MM.1S (cell line): ENCODE measurements around the gene UBN1.

ENCODE experiments used
- DNase-seq: peaks from one replicate; pipeline ENCODE4 v3.0.0-alpha.2; 2015
- H2AFZ ChIP-seq: fragments of 300-600 bp; sonication (generic); 2 replicates; pipeline ENCODE4 v1.6.0; 2016; ENCODE audit warnings: antibody characterized with exemption, low read length
- H3F3A ChIP-seq: fragments of 300-600 bp; sonication (generic); 2 replicates; pipeline ENCODE4 v1.6.1; 2016; ENCODE audit warnings: mild to moderate bottlenecking, antibody characterized with exemption, low read length, moderate library complexity, mixed read lengths; ENCODE audit not compliant: insufficient read depth
- H3K27ac ChIP-seq: fragments of 300-600 bp; sonication (generic); 2 replicates; pipeline ENCODE4 v1.5.1; 2016; ENCODE audit warnings: mild to moderate bottlenecking, low read length
- H3K27me3 ChIP-seq: fragments of 300-600 bp; sonication (generic); replicated peaks from 2 replicates; pipeline ENCODE4 v1.6.0; 2016; ENCODE audit warnings: low read length; ENCODE audit not compliant: insufficient read depth
- H3K36me3 ChIP-seq: fragments of 300-600 bp; sonication (generic); replicated peaks from 2 replicates; pipeline ENCODE4 v1.6.1; 2016; ENCODE audit warnings: mild to moderate bottlenecking, low read length, mixed read lengths; ENCODE audit not compliant: insufficient read depth
- H3K4me1 ChIP-seq: fragments of 300-600 bp; sonication (generic); 2 replicates; pipeline ENCODE4 v1.6.1; 2016; ENCODE audit warnings: low read length, mixed read lengths
- H3K4me2 ChIP-seq: fragments of 300-600 bp; sonication (generic); 2 replicates; pipeline ENCODE4 v1.6.0; 2016; ENCODE audit warnings: low read depth, low read length
- H3K4me3 ChIP-seq: fragments of 300-600 bp; sonication (generic); 2 replicates; pipeline ENCODE4 v1.5.1; 2016; ENCODE audit warnings: low read length, mixed read lengths
- H3K79me2 ChIP-seq: fragments of 300-600 bp; sonication (generic); 2 replicates; pipeline ENCODE4 v1.6.1; 2016; ENCODE audit warnings: mixed run types, low read length, mixed read lengths
- H3K9ac ChIP-seq: fragments of 300-600 bp; sonication (generic); 2 replicates; pipeline ENCODE4 v1.6.1; 2016; ENCODE audit warnings: low read length, mixed read lengths
- H3K9me2 ChIP-seq: fragments of 300-600 bp; sonication (generic); replicated peaks from 2 replicates; pipeline ENCODE4 v1.6.1; 2016; ENCODE audit warnings: mild to moderate bottlenecking, low read length, mixed read lengths; ENCODE audit not compliant: insufficient read depth
- H3K9me3 ChIP-seq: fragments of 300-600 bp; sonication (generic); replicated peaks from 2 replicates; pipeline ENCODE4 v1.6.1; 2016; ENCODE audit warnings: mild to moderate bottlenecking, low read length, mixed read lengths; ENCODE audit not compliant: insufficient read depth
- H4K20me1 ChIP-seq: fragments of 300-600 bp; sonication (generic); 2 replicates; pipeline ENCODE4 v1.6.1; 2016; ENCODE audit warnings: mild to moderate bottlenecking, low read length, moderate library complexity, mixed read lengths; ENCODE audit not compliant: insufficient read depth
- EZH2 ChIP-seq: fragments of 300-600 bp; sonication (generic); optimal IDR thresholded peaks from 2 replicates; pipeline ENCODE3; 2017; ENCODE audit warnings: low read depth, mild to moderate bottlenecking, antibody characterized with exemption, low read length, mixed read lengths
- EZH2phosphoT487 ChIP-seq: fragments of 300-600 bp; sonication (generic); IDR thresholded peaks from 2 replicates; pipeline ENCODE4 v1.6.1; 2018; ENCODE audit warnings: antibody characterized with exemption, low read length
- TF ChIP-seq, protein P1 (sequence below): fragments of 300-600 bp; sonication (generic); IDR thresholded peaks from 2 replicates; pipeline ENCODE4 v1.5.1; 2016; ENCODE audit warnings: antibody characterized with exemption, low read length, mixed read lengths

UBN1 gene

DNA sequence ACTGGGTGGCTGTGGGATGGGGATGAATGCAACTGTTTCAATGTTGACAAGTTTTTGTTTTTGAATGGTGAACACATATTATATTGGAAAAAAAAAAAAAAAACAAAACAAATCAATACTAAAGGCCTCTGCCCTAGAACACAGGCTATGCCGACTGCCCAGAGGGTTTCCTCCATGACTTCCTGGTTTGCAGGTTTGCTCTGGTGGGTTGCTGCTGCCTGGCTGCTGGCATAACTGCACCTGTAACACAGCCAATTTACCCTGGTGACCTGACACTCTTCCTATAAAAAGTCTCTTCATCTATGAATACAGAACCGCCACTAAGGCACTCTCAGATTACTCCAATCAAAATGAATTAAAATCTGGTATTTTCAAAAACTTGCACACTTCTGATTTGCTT is 10.6 kb upstream of the UBN1 start:
- Histone ChIP-seq H3K9me3 (no peaks in the 10 kb centered on the region), H2AFZ (no peak overlapping the region), H3K36me3 (peaks cover 7% of the 10 kb centered on the region), H3K4me3 (no peak overlapping the region), H3F3A (peaks cover 18% of the 10 kb centered on the region), H4K20me1 (no peaks in the 10 kb centered on the region), H3K27me3 (no peaks in the 10 kb centered on the region), H3K4me2 (no peak overlapping the region), H3K79me2 (peaks cover 60% of the 10 kb centered on the region), H3K4me1 (peaks cover 19% of the 10 kb centered on the region), H3K27ac (no peak overlapping the region), H3K9me2 (no peaks in the 10 kb centered on the region), H3K9ac (no peak overlapping the region)
- no peak for DNase-seq
- TF ChIP-seq EZH2 (no peak), EZH2phosphoT487 (no peak)
- TF ChIP-seq, protein P1, sequence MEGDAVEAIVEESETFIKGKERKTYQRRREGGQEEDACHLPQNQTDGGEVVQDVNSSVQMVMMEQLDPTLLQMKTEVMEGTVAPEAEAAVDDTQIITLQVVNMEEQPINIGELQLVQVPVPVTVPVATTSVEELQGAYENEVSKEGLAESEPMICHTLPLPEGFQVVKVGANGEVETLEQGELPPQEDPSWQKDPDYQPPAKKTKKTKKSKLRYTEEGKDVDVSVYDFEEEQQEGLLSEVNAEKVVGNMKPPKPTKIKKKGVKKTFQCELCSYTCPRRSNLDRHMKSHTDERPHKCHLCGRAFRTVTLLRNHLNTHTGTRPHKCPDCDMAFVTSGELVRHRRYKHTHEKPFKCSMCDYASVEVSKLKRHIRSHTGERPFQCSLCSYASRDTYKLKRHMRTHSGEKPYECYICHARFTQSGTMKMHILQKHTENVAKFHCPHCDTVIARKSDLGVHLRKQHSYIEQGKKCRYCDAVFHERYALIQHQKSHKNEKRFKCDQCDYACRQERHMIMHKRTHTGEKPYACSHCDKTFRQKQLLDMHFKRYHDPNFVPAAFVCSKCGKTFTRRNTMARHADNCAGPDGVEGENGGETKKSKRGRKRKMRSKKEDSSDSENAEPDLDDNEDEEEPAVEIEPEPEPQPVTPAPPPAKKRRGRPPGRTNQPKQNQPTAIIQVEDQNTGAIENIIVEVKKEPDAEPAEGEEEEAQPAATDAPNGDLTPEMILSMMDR = no peak

GRCh38 chr16:4837733-4838501 is 9.4 kb upstream of the UBN1 start:
- H3K27me3 ChIP-seq = no peaks in the 10 kb centered on the region
- peaks cover 18% of the 10 kb centered on the region for H3F3A ChIP-seq
- H3K4me3 ChIP-seq = no peak overlapping the region
- no peak overlapping the region for H2AFZ ChIP-seq
- no peak for TF ChIP-seq EZH2
- TF ChIP-seq EZH2phosphoT487 = no peak
- TF ChIP-seq, protein P1 = no peak
- peaks cover 19% of the 10 kb centered on the region for H3K4me1 ChIP-seq
- H4K20me1 ChIP-seq = no peaks in the 10 kb centered on the region
- DNase-seq = peak; percentile 75
- H3K79me2 ChIP-seq = peaks cover 60% of the 10 kb centered on the region
- no peak overlapping the region for H3K4me2 ChIP-seq
- peak overlapping the region; percentile 40; the same call in 1 of the 2 replicates for H3K27ac ChIP-seq
- H3K9me3 ChIP-seq = no peaks in the 10 kb centered on the region
- H3K36me3 ChIP-seq = no peaks in the 10 kb centered on the region; the same call in 1 of the 2 replicates
- H3K9me2 ChIP-seq = no peaks in the 10 kb centered on the region
- H3K9ac ChIP-seq = no peak overlapping the region

DNA sequence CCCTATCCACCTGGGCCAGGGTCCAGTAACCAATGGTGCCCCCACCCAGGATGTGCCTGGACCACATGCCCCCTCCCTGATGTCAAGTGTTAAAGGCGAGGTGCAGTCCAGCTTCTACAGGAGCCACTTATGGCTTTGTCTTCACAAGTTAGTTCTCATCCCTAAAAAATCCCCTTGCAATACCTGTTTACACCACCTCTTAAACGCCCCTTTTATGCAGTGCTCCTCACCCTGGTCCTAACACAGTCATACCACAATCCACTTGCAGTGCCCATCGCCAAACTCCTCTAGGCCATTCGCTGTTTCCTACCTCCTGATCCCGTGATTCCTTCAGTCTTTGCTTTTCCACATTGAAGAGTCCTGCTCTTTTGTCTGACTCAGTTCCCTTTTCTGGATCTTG is 7.3 kb upstream of the UBN1 start:
- Histone ChIP-seq H3K9ac (no peak overlapping the region), H3K27ac (no peak overlapping the region), H3K27me3 (no peaks in the 10 kb centered on the region), H3K79me2 (peaks cover 63% of the 10 kb centered on the region), H3K36me3 (peaks cover 5% of the 10 kb centered on the region; the same call in 1 of the 2 replicates), H2AFZ (no peak overlapping the region), H3K4me1 (peaks cover 19% of the 10 kb centered on the region), H3K4me2 (no peak overlapping the region), H3F3A (peaks cover 18% of the 10 kb centered on the region), H3K9me2 (no peaks in the 10 kb centered on the region), H3K9me3 (no peaks in the 10 kb centered on the region), H3K4me3 (no peak overlapping the region), H4K20me1 (no peaks in the 10 kb centered on the region)
- TF ChIP-seq, protein P1 = no peak
- TF ChIP-seq EZH2phosphoT487 (no peak), EZH2 (no peak)
- DNase-seq = no peak
